ENCODE data around the gene CTIF. TPM values are rescaled to one million over a fixed set of nuclear protein-coding genes. Genes with fewer than 3 reads are reported as not detected.
A peak's percentile ranks its signal among the peaks of the same experiment; 100 is the strongest.

The CTIF gene
- polyA plus RNA-seq, 3 donors, result 0.38 to 8.7 (median 1.2) TPM

GRCh38 chr18:48667276-48668254 is 128.7 kb downstream of the CTIF start:
- Mint-ChIP-seq H3K4me3 (no peak overlapping the region), H3K36me3 (peaks cover 32 to 48% of the 10 kb centered on the region in 2 donors), H3K27me3 (ENCODE audit: low read depth in 3 of 3) (peaks cover 0 to 2% (median 0%) of the 10 kb centered on the region in 3 donors), H3K27ac (no peak overlapping the region), H3K4me1 (peaks cover 19% of the 10 kb centered on the region), H3K9me3 (peaks cover 7 to 16% (median 12%) of the 10 kb centered on the region in 7 donors)
- peaks cover 0 to 7% of the 10 kb centered on the region in 2 donors for H3K9me3 ChIP-seq (replicated peaks in 1 of 2; ENCODE audit: control insufficient read depth in 1 of 2, insufficient read depth in 1 of 2, low read length in 2 of 2)
- WGBS (ENCODE audit: insufficient coverage), result 95% methylated on average over 11 of the region's 13 CpGs
- no peaks in the 10 kb centered on the region for H3K27me3 ChIP-seq (ENCODE audit: control insufficient read depth in 2 of 2, insufficient read depth in 2 of 2, low read length in 2 of 2)
- intact Hi-C loops (cut with micrococcal nuclease), result loop anchor here in 1 of 2 donors (10.0 kb wide), 1 partner anchor 193 kb away; no protein-coding TSS in a partner anchor
- H4K20me1 ChIP-seq (ENCODE audit: insufficient read depth, low read length), result no peaks in the 10 kb centered on the region
- DNase-seq, result no peak
- H3K4me3 ChIP-seq (replicated peaks in 1 of 3; ENCODE audit: low read depth in 2 of 3, low read length in 3 of 3), result no peak overlapping the region
- H3K79me2 ChIP-seq (ENCODE audit: insufficient read depth, low read length), result no peaks in the 10 kb centered on the region
- no peak for TF ChIP-seq CTCF (IDR thresholded peaks at IDR 0.05)
- no peak overlapping the region for H3K4me2 ChIP-seq (replicated peaks; ENCODE audit: extremely low read depth, low read length, poor library complexity, severe bottlenecking)
- H2AFZ ChIP-seq (ENCODE audit: insufficient read depth, low read depth, low read length, poor library complexity, severe bottlenecking), result no peak overlapping the region
- H3K4me1 ChIP-seq (ENCODE audit: control insufficient read depth in 1 of 2, insufficient read depth in 2 of 2, low read length in 2 of 2), result peaks cover 19% of the 10 kb centered on the region in 2 donors
- peaks cover 12 to 42% of the 10 kb centered on the region in 2 donors for H3K36me3 ChIP-seq (replicated peaks in 1 of 2; ENCODE audit: control insufficient read depth in 1 of 2, insufficient read depth in 2 of 2, low read length in 2 of 2)
- H3K27ac ChIP-seq (ENCODE audit: low read depth in 1 of 2, low read length in 2 of 2), result no peak overlapping the region
- no peak overlapping the region for H3K9ac ChIP-seq (ENCODE audit: insufficient read depth, low read length, poor library complexity, severe bottlenecking)

DNA sequence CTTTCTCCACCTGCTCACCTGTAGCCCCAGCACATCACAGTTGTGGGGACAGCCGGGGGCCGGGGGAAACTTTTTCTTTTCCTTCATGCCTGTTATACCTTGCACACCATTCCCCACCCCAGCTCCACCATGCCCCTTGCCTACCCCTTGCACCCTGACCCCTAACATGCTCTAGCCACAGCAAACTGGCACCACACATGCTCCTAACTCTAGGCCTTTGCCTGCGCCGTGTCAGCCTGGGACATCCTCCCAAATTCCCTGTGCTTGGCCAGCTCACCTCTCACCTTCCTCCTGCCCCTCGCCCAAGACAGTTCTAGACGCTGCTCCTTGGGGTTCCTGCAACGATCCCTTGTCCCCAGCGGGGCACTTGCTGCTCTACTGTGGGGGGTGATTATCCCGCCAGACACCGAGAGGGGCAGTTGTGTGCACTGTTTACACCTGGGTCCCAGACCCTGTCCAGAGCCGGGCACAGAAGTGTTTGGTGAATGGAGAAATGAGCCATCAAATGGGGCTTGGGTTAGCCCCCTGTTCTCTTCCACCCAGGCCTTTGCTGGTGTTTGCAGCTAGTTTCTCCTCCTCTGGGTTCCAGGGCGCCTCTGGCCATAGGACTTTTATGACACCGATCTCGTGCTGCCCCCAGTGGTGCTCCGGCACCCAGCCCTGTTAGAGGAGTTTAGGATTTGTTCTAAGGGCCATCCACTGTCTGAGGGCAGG is 129.8 kb downstream of the CTIF start:
- Histone ChIP-seq H3K36me3 (replicated peaks in 1 of 2; ENCODE audit: control insufficient read depth in 1 of 2, insufficient read depth in 2 of 2, low read length in 2 of 2) (peaks cover 12 to 42% of the 10 kb centered on the region in 2 donors), H3K4me2 (replicated peaks; ENCODE audit: extremely low read depth, low read length, poor library complexity, severe bottlenecking) (no peak overlapping the region), H3K4me1 (ENCODE audit: control insufficient read depth in 1 of 2, insufficient read depth in 2 of 2, low read length in 2 of 2) (peaks cover 22 to 24% of the 10 kb centered on the region in 2 donors), H3K9me3 (replicated peaks in 1 of 2; ENCODE audit: control insufficient read depth in 1 of 2, insufficient read depth in 1 of 2, low read length in 2 of 2) (peaks cover 0 to 7% of the 10 kb centered on the region in 2 donors), H3K9ac (ENCODE audit: insufficient read depth, low read length, poor library complexity, severe bottlenecking) (no peak overlapping the region), H3K79me2 (ENCODE audit: insufficient read depth, low read length) (no peaks in the 10 kb centered on the region), H4K20me1 (ENCODE audit: insufficient read depth, low read length) (no peaks in the 10 kb centered on the region), H3K4me3 (replicated peaks in 1 of 3; ENCODE audit: low read depth in 2 of 3, low read length in 3 of 3) (no peak overlapping the region), H2AFZ (ENCODE audit: insufficient read depth, low read depth, low read length, poor library complexity, severe bottlenecking) (no peak overlapping the region), H3K27me3 (ENCODE audit: control insufficient read depth in 2 of 2, insufficient read depth in 2 of 2, low read length in 2 of 2) (no peaks in the 10 kb centered on the region), H3K27ac (ENCODE audit: low read depth in 1 of 2, low read length in 2 of 2) (no peak overlapping the region)
- TF ChIP-seq CTCF (IDR thresholded peaks at IDR 0.05), result no peak
- H3K4me3 Mint-ChIP-seq, result no peak overlapping the region
- peaks cover 7 to 16% (median 12%) of the 10 kb centered on the region in 7 donors for H3K9me3 Mint-ChIP-seq
- H3K27me3 Mint-ChIP-seq (ENCODE audit: low read depth in 3 of 3), result peaks cover 0 to 2% (median 0%) of the 10 kb centered on the region in 3 donors
- no peak for DNase-seq
- peaks cover 23% of the 10 kb centered on the region for H3K4me1 Mint-ChIP-seq
- H3K27ac Mint-ChIP-seq, result peak overlapping the region in 1 of 7 donors; percentile 73
- H3K36me3 Mint-ChIP-seq, result peaks cover 35 to 55% of the 10 kb centered on the region in 2 donors
- intact Hi-C loops (cut with micrococcal nuclease), result loop anchor here in 1 of 2 donors (10.0 kb wide), 1 partner anchor 194 kb away; no protein-coding TSS in a partner anchor
- WGBS (ENCODE audit: insufficient coverage), result 99% methylated on average over 10 of the region's 15 CpGs
